Lower leg skin (tissue), 4 donors: Measurements from ENCODE around the gene S100A4. TPM values are rescaled to one million over a fixed set of nuclear protein-coding genes. Genes with fewer than 3 reads are reported as not detected.

Source experiments
- DNase-seq, 2 donors: peaks; one replicate each; pipeline ENCODE4 v3.0.0-alpha.2; 2019; ENCODE audit warnings: low spot score in 2 of 2
- H3K4me3 ChIP-seq: fragments of 200-600 bp; sonication (generic); 2 replicates; pipeline ENCODE4 v1.5.1; 2017; ENCODE audit warnings: mild to moderate bottlenecking, low read depth; ENCODE audit not compliant: poor library complexity, severe bottlenecking
- CTCF ChIP-seq, 3 donors: fragments of 450-650 bp; IDR thresholded peaks; one replicate each; pipeline ENCODE4 v1.5.1; 2016; ENCODE audit warnings: antibody characterized with exemption in 3 of 3, mild to moderate bottlenecking in 3 of 3, moderate library complexity in 2 of 3
- POLR2A ChIP-seq, 2 donors: fragments of 450-650 bp; IDR thresholded peaks; one replicate each; pipeline ENCODE4 v1.6.1; 2016 to 2017; ENCODE audit warnings: antibody characterized with exemption in 2 of 2, mild to moderate bottlenecking in 1 of 2, moderate library complexity in 1 of 2
- WGBS, 2 donors: methylation state at CpG; one replicate each; pipeline ENCODE4 v1.1.5; 2018; 5-methylcytosine and 5-hydroxymethylcytosine counted together
- intact Hi-C: fragments of 100-400 bp; cut with DNase I; formaldehyde crosslinking; loops from one replicate; pipeline ENCODE4 v1.15.0; 2023; ENCODE audit warnings: low total_unique reads
- total RNA-seq, 4 donors: library from RNA; depleted of rRNA; stranded (reverse); fragments of >200 nt; gene quantifications; one replicate each; pipeline ENCODE4 v1.1.0, GENCODE V29; 2016

Gene S100A4
- total RNA-seq, 4 donors from 2014 or later: 94.4 to 215 (median 146) TPM

- WGBS, 2 donors: 81 to 86% methylated on average over 12 of the region's 12 CpGs
- no peak overlapping the region for H3K4me3 ChIP-seq
- intact Hi-C loops: no loop called here
- DNase-seq: peak in 1 of 2 donors; percentile 78
- TF ChIP-seq CTCF (IDR thresholded peaks at IDR 0.05) (no peak), POLR2A (IDR thresholded peaks at IDR 0.05) (no peak)
Observed at GRCh38 chr1:153553096-153553495, 7.5 kb upstream of the S100A4 start.

GRCh38 chr1:153552335-153552734 lies 6.7 kb upstream of the S100A4 start:
- intact Hi-C loops: no loop called here

GRCh38 chr1:153550827-153551500 lies 5.4 kb upstream of the S100A4 start:
- no peak overlapping the region for H3K4me3 ChIP-seq
- no peak for TF ChIP-seq CTCF (IDR thresholded peaks at IDR 0.05)
- TF ChIP-seq POLR2A (IDR thresholded peaks at IDR 0.05): no peak
- 46 to 59% methylated on average over 10 of the region's 10 CpGs for WGBS, 2 donors
- DNase-seq: peak in 1 of 2 donors; percentile 86
- intact Hi-C loops: no loop called here

More at GRCh38 chr1:153552335-153552734, 6.7 kb upstream of the S100A4 start:
- H3K4me3 ChIP-seq: no peak overlapping the region
- TF ChIP-seq CTCF (IDR thresholded peaks at IDR 0.05) (no peak), POLR2A (IDR thresholded peaks at IDR 0.05) (no peak)
- DNase-seq: no peak
- 83 to 89% methylated on average over 8 of the region's 8 CpGs for WGBS, 2 donors

- H3K4me3 ChIP-seq: no peak overlapping the region
- DNase-seq: no peak
- TF ChIP-seq POLR2A (IDR thresholded peaks at IDR 0.05): no peak
- no peak for TF ChIP-seq CTCF (IDR thresholded peaks at IDR 0.05)
- intact Hi-C loops: no loop called here
- WGBS, 2 donors: 31 to 43% methylated on average over 4 of the region's 4 CpGs
Observed at GRCh38 chr1:153550398-153550758, 4.8 kb upstream of the S100A4 start.

GRCh38 chr1:153549741-153550397 lies 4.3 kb upstream of the S100A4 start:
- peak in 1 of 2 donors; percentile 86 for DNase-seq
- no peak overlapping the region for H3K4me3 ChIP-seq
- TF ChIP-seq POLR2A (IDR thresholded peaks at IDR 0.05) (no peak), CTCF (IDR thresholded peaks at IDR 0.05) (no peak)
- intact Hi-C loops: no loop called here
- WGBS, 2 donors: 38 to 51% methylated on average over 6 of the region's 6 CpGs
